HG02759 (cell line): ENCODE data around the gene ACOT6.
"Not testable (repeated sequence)": the region's sequence is repeated elsewhere in the genome, so short reads cannot be mapped to it uniquely, and the experiment has no call there.

Source experiments
- ATAC-seq: cut with Tn5 transposase; IDR thresholded peaks from one replicate; pipeline ENCODE4 v1.9.1; 2021; ENCODE audit warnings: mild to moderate bottlenecking, moderate library complexity; ENCODE audit not compliant: unreplicated experiment

ACOT6 gene

GRCh38 chr14:73612339-73613045 is at the start of gene ACOT6:
Gene ACOT6, plus strand, starts transcription at chr14:73612517. Its CDS starts 55 bp downstream, at chr14:73612572.
- peak; percentile 76 for ATAC-seq

- ATAC-seq = not testable (repeated sequence)
Measured at GRCh38 chr14:73562696-73563095, 49.6 kb upstream of the ACOT6 start.

GRCh38 chr14:73566431-73566830 is 45.9 kb upstream of the ACOT6 start:
- ATAC-seq = not testable (repeated sequence)

GRCh38 chr14:73566935-73567334 is 45.4 kb upstream of the ACOT6 start:
- ATAC-seq = not testable (repeated sequence)

- ATAC-seq = no peak
Measured at GRCh38 chr14:73567358-73567757, 45.0 kb upstream of the ACOT6 start.

- no peak for ATAC-seq
Measured at GRCh38 chr14:73567951-73568885, 44.1 kb upstream of the ACOT6 start.

- ATAC-seq = not testable (repeated sequence)
Measured at GRCh38 chr14:73568886-73569184, 43.5 kb upstream of the ACOT6 start.

GRCh38 chr14:73569185-73569958 is 42.9 kb upstream of the ACOT6 start, which contains the start of gene ACOT2:
Gene ACOT2, plus strand, starts transcription at chr14:73569213. Its CDS starts 28 bp downstream, at chr14:73569241.
- peak; percentile 64 for ATAC-seq

- peak; percentile 46 for ATAC-seq
Measured at GRCh38 chr14:73570913-73571312, 41.4 kb upstream of the ACOT6 start.

GRCh38 chr14:73573034-73573433 is 39.3 kb upstream of the ACOT6 start:
- ATAC-seq = not testable (repeated sequence)

GRCh38 chr14:73573740-73574139 is 38.6 kb upstream of the ACOT6 start:
- ATAC-seq = not testable (repeated sequence)

GRCh38 chr14:73574251-73574650 is 38.1 kb upstream of the ACOT6 start:
- ATAC-seq = not testable (repeated sequence)

- ATAC-seq = no peak
Measured at GRCh38 chr14:73576391-73576790, 35.9 kb upstream of the ACOT6 start.

GRCh38 chr14:73577214-73577613 is 35.1 kb upstream of the ACOT6 start:
- ATAC-seq = not testable (repeated sequence)

- peak; percentile 49 for ATAC-seq
Measured at GRCh38 chr14:73582102-73582979, 30.0 kb upstream of the ACOT6 start.

GRCh38 chr14:73588695-73589094 is 23.6 kb upstream of the ACOT6 start:
- ATAC-seq = no peak

- ATAC-seq = no peak
Measured at GRCh38 chr14:73589116-73589515, 23.2 kb upstream of the ACOT6 start.

- not testable (repeated sequence) for ATAC-seq
Measured at GRCh38 chr14:73590673-73591004, 21.7 kb upstream of the ACOT6 start.

- ATAC-seq = peak; percentile 66
Measured at GRCh38 chr14:73591690-73592449, 20.4 kb upstream of the ACOT6 start, which contains the start of gene ACOT4. Gene ACOT4, plus strand, starts transcription at chr14:73591873. Its CDS starts 87 bp downstream, at chr14:73591960.
